Activated CD8-positive, alpha-beta T cell treated with anti-CD3 and anti-CD28 coated beads for 36 hours (primary cell): ENCODE measurements around the gene FOXP4. TPM values are rescaled to one million over a fixed set of nuclear protein-coding genes. Genes with fewer than 3 reads are reported as not detected.

Experiments used
- ATAC-seq: fragments of 200-7000 bp; cut with Tn5 transposase; one replicate; pipeline ENCODE4 v1.10.0; 2021; ENCODE audit warnings: mild to moderate bottlenecking, moderate library complexity
- CTCF ChIA-PET: fragments of 350-600 bp; sonication (Branson Sonifier 250); formaldehyde crosslinking; loops from one replicate; lab custom pipeline; 2021; ENCODE audit warnings: antibody characterized with exemption; lab: Charles Lee
- POLR2A ChIA-PET: fragments of 350-600 bp; sonication (Branson Sonifier 250); formaldehyde crosslinking; loops from one replicate; lab custom pipeline; 2021; ENCODE audit warnings: antibody characterized with exemption; lab: Charles Lee
- DNase-seq: peaks from one replicate; pipeline ENCODE4 v3.0.0-alpha.2; 2020
- H3K27ac Mint-ChIP-seq: one replicate; pipeline ENCODE4 v1.8.0; 2021; ENCODE audit warnings: mild to moderate bottlenecking, mixed read lengths
- H3K27me3 Mint-ChIP-seq: one replicate; pipeline ENCODE4 v1.8.0; 2021; ENCODE audit warnings: mixed read lengths
- H3K36me3 Mint-ChIP-seq: one replicate; pipeline ENCODE4 v1.8.0; 2021; ENCODE audit warnings: low read depth, mixed read lengths
- H3K4me1 Mint-ChIP-seq: one replicate; pipeline ENCODE4 v1.8.0; 2021; ENCODE audit warnings: low read depth, mixed read lengths
- H3K4me3 Mint-ChIP-seq: one replicate; pipeline ENCODE4 v1.8.0; 2021; ENCODE audit warnings: mild to moderate bottlenecking, moderate library complexity, mixed read lengths
- H3K9me3 Mint-ChIP-seq: one replicate; pipeline ENCODE4 v1.8.0; 2021; ENCODE audit warnings: mixed read lengths
- CTCF ChIP-seq: fragments of 200-600 bp; IDR thresholded peaks from one replicate; pipeline ENCODE4 v1.8.0; 2022; ENCODE audit warnings: antibody characterized with exemption, mild to moderate bottlenecking
- intact Hi-C: fragments of 100-400 bp; cut with micrococcal nuclease; formaldehyde crosslinking; loops from one replicate; pipeline ENCODE4 v1.10.0; 2022
- total RNA-seq, 2 experiments: library from RNA; stranded (reverse); gene quantifications; one replicate each; pipeline ENCODE4 v1.2.3, GENCODE V29; 2021

Gene FOXP4
- total RNA-seq, 2 experiments from 2014 or later: 11.0 to 11.8 TPM

GRCh38 chr6:41500561-41500960 is 45.6 kb upstream of the FOXP4 start:
- ChIA-PET POLR2A (no interaction called here), CTCF (no interaction called here)
- intact Hi-C loops: no loop called here
- DNase-seq (no peak), ATAC-seq (no peak)
- no peak for TF ChIP-seq CTCF
- Mint-ChIP-seq H3K4me1 (peaks cover 15% of the 10 kb centered on the region), H3K27me3 (peaks cover 46% of the 10 kb centered on the region), H3K27ac (no peak overlapping the region), H3K9me3 (no peaks in the 10 kb centered on the region), H3K4me3 (no peak overlapping the region), H3K36me3 (no peaks in the 10 kb centered on the region)

DNA sequence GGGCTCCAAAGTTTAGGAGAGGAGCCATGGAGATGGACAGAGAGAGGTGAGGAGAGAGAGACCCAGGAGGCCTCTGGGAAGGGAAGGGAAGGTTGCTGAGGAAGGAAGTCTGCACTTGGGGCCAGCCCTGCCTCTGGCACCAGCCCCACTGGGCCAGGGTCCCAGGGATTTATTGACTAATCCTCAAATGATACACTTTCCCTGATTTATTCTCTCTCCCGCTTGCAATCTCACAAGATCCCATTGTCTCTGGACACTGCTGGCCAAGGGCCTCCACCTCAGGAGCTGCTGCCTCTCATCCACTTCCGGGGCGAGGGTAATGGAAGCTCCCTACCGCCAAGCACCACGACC is 43.6 kb upstream of the FOXP4 start:
- intact Hi-C loops: no loop called here
- POLR2A ChIA-PET: interaction anchor here (1.1 kb wide), 1 partner anchor 29 kb away, joined by 3 read pairs; no protein-coding TSS in a partner anchor
- no peak for ATAC-seq
- Mint-ChIP-seq H3K9me3 (no peaks in the 10 kb centered on the region), H3K27ac (no peak overlapping the region), H3K36me3 (no peaks in the 10 kb centered on the region), H3K27me3 (peaks cover 55% of the 10 kb centered on the region), H3K4me3 (no peak overlapping the region), H3K4me1 (peaks cover 15% of the 10 kb centered on the region)
- no peak for DNase-seq
- TF ChIP-seq CTCF: no peak
- CTCF ChIA-PET: interaction anchor here (1.7 kb wide), 1 partner anchor 134 kb away, joined by 4 read pairs; no protein-coding TSS in a partner anchor

DNA sequence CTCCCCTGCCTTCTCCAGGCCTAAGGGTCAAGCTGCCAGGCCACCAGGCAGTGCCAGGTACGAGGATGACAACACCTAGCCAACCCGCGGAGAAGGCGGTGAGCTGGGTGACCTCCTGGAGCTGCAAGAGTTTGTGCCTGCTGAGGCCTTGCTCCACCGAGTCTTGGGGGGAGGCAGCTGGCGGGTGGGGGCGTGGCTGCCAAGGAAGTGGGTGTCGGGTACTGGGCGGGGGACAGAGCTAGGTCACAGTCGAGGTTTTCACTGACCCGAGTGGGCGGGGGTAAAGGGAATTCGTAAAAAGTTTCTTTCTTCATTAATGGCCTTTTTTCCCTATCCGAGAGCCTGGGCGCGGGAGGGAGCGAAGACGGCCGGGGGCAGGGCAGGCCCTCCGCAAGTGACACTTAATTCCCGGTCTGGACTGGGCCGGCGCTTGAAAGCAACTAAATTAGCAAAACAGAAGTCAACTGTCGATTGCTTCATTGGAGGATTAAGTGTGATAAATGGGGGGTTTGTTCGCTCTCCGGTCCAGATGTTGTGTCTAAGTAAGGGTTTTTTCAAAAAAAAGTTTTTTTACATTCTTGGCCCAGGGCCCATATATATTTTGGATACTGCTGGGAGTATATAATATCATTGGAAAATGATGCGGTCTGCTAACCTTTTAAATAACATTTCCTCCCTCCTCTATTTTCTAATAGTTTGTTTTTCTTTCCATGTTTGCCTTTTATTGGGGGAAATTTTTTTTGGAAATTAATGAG is 43.1 kb upstream of the FOXP4 start:
- intact Hi-C loops: no loop called here
- POLR2A ChIA-PET: interaction anchor here (1.1 kb wide), 1 partner anchor 29 kb away, joined by 3 read pairs; no protein-coding TSS in a partner anchor
- TF ChIP-seq CTCF: no peak
- ATAC-seq (no peak), DNase-seq (peak; percentile 25)
- no peak overlapping the region for H3K27ac Mint-ChIP-seq
- CTCF ChIA-PET: interaction anchor here (1.7 kb wide), 1 partner anchor 135 kb away, joined by 4 read pairs; no protein-coding TSS in a partner anchor
- H3K36me3 Mint-ChIP-seq: no peaks in the 10 kb centered on the region
- H3K4me1 Mint-ChIP-seq: peaks cover 15% of the 10 kb centered on the region
- H3K4me3 Mint-ChIP-seq: peak overlapping the region; percentile 15
- H3K27me3 Mint-ChIP-seq: peaks cover 58% of the 10 kb centered on the region
- no peaks in the 10 kb centered on the region for H3K9me3 Mint-ChIP-seq

GRCh38 chr6:41503827-41504465 is 42.2 kb upstream of the FOXP4 start:
- Mint-ChIP-seq H3K4me3 (peak overlapping the region; percentile 57), H3K4me1 (peaks cover 15% of the 10 kb centered on the region), H3K9me3 (no peaks in the 10 kb centered on the region), H3K27ac (no peak overlapping the region), H3K36me3 (no peaks in the 10 kb centered on the region), H3K27me3 (peaks cover 61% of the 10 kb centered on the region)
- POLR2A ChIA-PET: no interaction called here
- no peak for TF ChIP-seq CTCF
- ATAC-seq: peak; percentile 79
- DNase-seq: peak; percentile 56
- intact Hi-C loops: no loop called here
- CTCF ChIA-PET: interaction anchor here (0.9 to 1.7 kb wide), 2 partner anchors 19 to 136 kb away, joined by 3 to 4 read pairs; no protein-coding TSS in a partner anchor
